Omental fat pad (tissue), 4 donors: ENCODE results near the gene RAB39A. TPM values are rescaled to one million over a fixed set of nuclear protein-coding genes. Genes with fewer than 3 reads are reported as not detected.

Source experiments
- ATAC-seq: fragments of 150-250 bp; one replicate; pipeline ENCODE4 v1.9.1; 2016; ENCODE audit warnings: mild to moderate bottlenecking, moderate library complexity; ENCODE audit not compliant: low FRiP score
- DNase-seq: peaks from one replicate; pipeline ENCODE4 v3.0.0-alpha.2; 2019; ENCODE audit warnings: low spot score
- total RNA-seq, 4 donors: library from RNA; depleted of rRNA; stranded (reverse); fragments of >200 nt; gene quantifications; one replicate each; pipeline ENCODE4 v1.1.0, GENCODE V29; 2016
- TF ChIP-seq, protein P1 (sequence below), 3 donors: fragments of 450-650 bp; IDR thresholded peaks; one replicate each; pipeline ENCODE4 v1.5.1; 2016 to 2017; ENCODE audit warnings: antibody characterized with exemption in 3 of 3, mild to moderate bottlenecking in 3 of 3, moderate library complexity in 2 of 3

RAB39A gene
- total RNA-seq, 4 donors from 2014 or later, result 1.4 to 4.3 (median 2.5) TPM

GRCh38 chr11:108008656-108009496 lies 80.6 kb downstream of the RAB39A start, which contains the start of gene CUL5:
Gene CUL5, plus strand, starts transcription at chr11:108008898. Its CDS starts 451 bp downstream, at chr11:108009349.
- DNase-seq, result peak; percentile 93
- peak; percentile 93 for ATAC-seq
- TF ChIP-seq, protein P1, sequence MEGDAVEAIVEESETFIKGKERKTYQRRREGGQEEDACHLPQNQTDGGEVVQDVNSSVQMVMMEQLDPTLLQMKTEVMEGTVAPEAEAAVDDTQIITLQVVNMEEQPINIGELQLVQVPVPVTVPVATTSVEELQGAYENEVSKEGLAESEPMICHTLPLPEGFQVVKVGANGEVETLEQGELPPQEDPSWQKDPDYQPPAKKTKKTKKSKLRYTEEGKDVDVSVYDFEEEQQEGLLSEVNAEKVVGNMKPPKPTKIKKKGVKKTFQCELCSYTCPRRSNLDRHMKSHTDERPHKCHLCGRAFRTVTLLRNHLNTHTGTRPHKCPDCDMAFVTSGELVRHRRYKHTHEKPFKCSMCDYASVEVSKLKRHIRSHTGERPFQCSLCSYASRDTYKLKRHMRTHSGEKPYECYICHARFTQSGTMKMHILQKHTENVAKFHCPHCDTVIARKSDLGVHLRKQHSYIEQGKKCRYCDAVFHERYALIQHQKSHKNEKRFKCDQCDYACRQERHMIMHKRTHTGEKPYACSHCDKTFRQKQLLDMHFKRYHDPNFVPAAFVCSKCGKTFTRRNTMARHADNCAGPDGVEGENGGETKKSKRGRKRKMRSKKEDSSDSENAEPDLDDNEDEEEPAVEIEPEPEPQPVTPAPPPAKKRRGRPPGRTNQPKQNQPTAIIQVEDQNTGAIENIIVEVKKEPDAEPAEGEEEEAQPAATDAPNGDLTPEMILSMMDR (IDR thresholded peaks at IDR 0.05), result peak in 2 of 3 donors; percentile 21 to 86

DNA sequence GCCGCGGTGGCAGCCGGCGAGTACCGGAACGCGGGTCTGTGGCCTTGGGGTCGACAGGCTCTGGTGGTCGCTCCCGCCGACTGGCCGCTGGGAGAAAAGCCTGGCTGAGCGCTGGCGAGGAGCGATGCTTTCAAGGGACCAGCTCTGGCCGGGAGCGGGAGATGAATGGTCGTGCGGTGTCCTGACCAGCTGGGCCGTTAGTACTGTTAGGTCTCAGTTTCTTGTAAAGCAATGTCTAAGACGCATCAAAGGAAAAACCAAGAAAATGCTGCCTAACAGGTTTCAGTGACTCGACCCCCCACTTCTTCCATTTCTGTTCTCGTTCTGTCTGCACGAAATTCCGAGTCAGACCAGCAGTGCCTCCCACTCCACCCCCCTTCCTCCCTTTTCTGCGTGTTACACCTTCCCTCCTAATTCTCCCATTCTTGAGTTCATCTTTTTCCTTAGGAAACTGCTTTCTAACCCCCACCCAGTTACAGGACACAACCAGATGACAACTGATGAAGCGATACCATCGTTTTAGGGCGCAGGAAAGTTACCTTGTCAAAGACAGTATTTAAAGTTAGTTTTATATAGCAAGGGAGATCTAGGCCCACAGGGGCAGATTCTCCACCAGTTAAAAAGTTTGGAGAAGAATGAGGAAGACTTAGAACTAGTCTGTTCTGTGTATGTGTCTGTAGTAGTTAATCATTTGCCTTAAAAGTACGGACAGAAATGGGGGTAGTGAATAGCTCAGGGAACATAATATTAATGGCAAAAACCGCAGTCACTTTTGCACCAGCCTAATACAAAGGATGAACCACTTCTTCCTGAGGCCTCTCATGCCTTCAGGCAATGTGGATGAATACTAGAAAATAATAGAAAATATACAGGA lies 81.5 kb downstream of the RAB39A start:
- ATAC-seq, result peak; percentile 13
- no peak for DNase-seq
- TF ChIP-seq, protein P1 (IDR thresholded peaks at IDR 0.05), result no peak

- TF ChIP-seq, protein P1 (IDR thresholded peaks at IDR 0.05), result no peak
- DNase-seq, result no peak
- no peak for ATAC-seq
These were observed 84.0 kb downstream of the RAB39A start for GRCh38 chr11:108012139-108012725.

Other genes starting within 250 kb of the RAB39A start
- gene SLN, start 216.4 kb upstream of the RAB39A start, total RNA-seq, result not detected
- gene SLC35F2, start 69.7 kb upstream of the RAB39A start, total RNA-seq, result 10 to 100 TPM in 1 of 4 donors, 1 to 10 TPM in 3; 4.9 to 15.1 (median 8.8) TPM
- 10 to 100 TPM; 21.7 to 44.6 (median 28.1) TPM for gene CUL5, start 80.5 kb downstream of the RAB39A start, total RNA-seq
- 100 to 1,000 TPM; 118 to 215 (median 168) TPM for gene ACAT1, start 193.1 kb downstream of the RAB39A start, total RNA-seq